Measurements from ENCODE around the gene TMEM87A.

The TMEM87A gene

GRCh38 chr15:42190370-42190769 is 82.9 kb downstream of the TMEM87A start:
- H3K36me3 ChIP-seq (replicated peaks; ENCODE audit: insufficient read depth, low read length): peaks cover 8% of the 10 kb centered on the region; the same call in 1 of the 2 replicates
- H3K9ac ChIP-seq (ENCODE audit: low read length): no peak overlapping the region
- no peaks in the 10 kb centered on the region for H3F3A ChIP-seq (ENCODE audit: insufficient read depth, low read length)
- H2AFZ ChIP-seq (ENCODE audit: low read length): no peak overlapping the region
- no peak for TF ChIP-seq EZH2phosphoT487 (IDR thresholded peaks at IDR 0.05; ENCODE audit: low read length)
- no peak for TF ChIP-seq CTCF (IDR thresholded peaks at IDR 0.05; ENCODE audit: low read length)
- no peak for TF ChIP-seq EZH2 (optimal IDR thresholded peaks at IDR 0.05; ENCODE audit: low read depth, low read length)
- no peak overlapping the region for H3K4me2 ChIP-seq (ENCODE audit: low read depth, low read length)
- H3K9me3 ChIP-seq (replicated peaks; ENCODE audit: insufficient read depth, low read length): no peaks in the 10 kb centered on the region
- H4K20me1 ChIP-seq (ENCODE audit: insufficient read depth, low read length): no peaks in the 10 kb centered on the region
- peaks cover 12% of the 10 kb centered on the region for H3K79me2 ChIP-seq (ENCODE audit: low read length)
- no peak overlapping the region for H3K4me3 ChIP-seq (ENCODE audit: low read length)
- H3K27ac ChIP-seq (ENCODE audit: low read length): no peak overlapping the region
- no peaks in the 10 kb centered on the region for H3K9me2 ChIP-seq (replicated peaks; ENCODE audit: insufficient read depth, low read length)
- H3K4me1 ChIP-seq (ENCODE audit: low read length): no peaks in the 10 kb centered on the region
- H3K27me3 ChIP-seq (replicated peaks; ENCODE audit: insufficient read depth, low read length): no peaks in the 10 kb centered on the region
- no peak for DNase-seq

- no peaks in the 10 kb centered on the region for H4K20me1 ChIP-seq (ENCODE audit: insufficient read depth, low read length)
- no peaks in the 10 kb centered on the region for H3F3A ChIP-seq (ENCODE audit: insufficient read depth, low read length)
- H2AFZ ChIP-seq (ENCODE audit: low read length): no peak overlapping the region
- no peaks in the 10 kb centered on the region for H3K9me3 ChIP-seq (replicated peaks; ENCODE audit: insufficient read depth, low read length)
- TF ChIP-seq CTCF (IDR thresholded peaks at IDR 0.05; ENCODE audit: low read length) (no peak), EZH2phosphoT487 (IDR thresholded peaks at IDR 0.05; ENCODE audit: low read length) (no peak)
- H3K79me2 ChIP-seq (ENCODE audit: low read length): no peaks in the 10 kb centered on the region
- no peak overlapping the region for H3K4me2 ChIP-seq (ENCODE audit: low read depth, low read length)
- no peaks in the 10 kb centered on the region for H3K4me1 ChIP-seq (ENCODE audit: low read length)
- no peak overlapping the region for H3K9ac ChIP-seq (ENCODE audit: low read length)
- H3K27me3 ChIP-seq (replicated peaks; ENCODE audit: insufficient read depth, low read length): no peaks in the 10 kb centered on the region
- no peak for DNase-seq
- H3K4me3 ChIP-seq (ENCODE audit: low read length): no peak overlapping the region
- 0 out of 2 replicates have a peak, but pooled peaks cover 7% of the 10 kb centered on the region for H3K36me3 ChIP-seq (replicated peaks; ENCODE audit: insufficient read depth, low read length)
- H3K9me2 ChIP-seq (replicated peaks; ENCODE audit: insufficient read depth, low read length): no peaks in the 10 kb centered on the region
- no peak overlapping the region for H3K27ac ChIP-seq (ENCODE audit: low read length)
Observed at GRCh38 chr15:42185801-42186200, 87.4 kb downstream of the TMEM87A start.

- no peak overlapping the region for H3K4me2 ChIP-seq (ENCODE audit: low read depth, low read length)
- H3K9me3 ChIP-seq (replicated peaks; ENCODE audit: insufficient read depth, low read length): no peaks in the 10 kb centered on the region
- H3K27ac ChIP-seq (ENCODE audit: low read length): no peak overlapping the region
- TF ChIP-seq CTCF (IDR thresholded peaks at IDR 0.05; ENCODE audit: low read length): no peak
- no peak for DNase-seq
- no peaks in the 10 kb centered on the region for H3K9me2 ChIP-seq (replicated peaks; ENCODE audit: insufficient read depth, low read length)
- no peak overlapping the region for H2AFZ ChIP-seq (ENCODE audit: low read length)
- no peaks in the 10 kb centered on the region for H3K27me3 ChIP-seq (replicated peaks; ENCODE audit: insufficient read depth, low read length)
- no peaks in the 10 kb centered on the region for H3K4me1 ChIP-seq (ENCODE audit: low read length)
- H3F3A ChIP-seq (ENCODE audit: insufficient read depth, low read length): no peaks in the 10 kb centered on the region
- H3K79me2 ChIP-seq (ENCODE audit: low read length): no peaks in the 10 kb centered on the region
- H4K20me1 ChIP-seq (ENCODE audit: insufficient read depth, low read length): no peaks in the 10 kb centered on the region
- H3K9ac ChIP-seq (ENCODE audit: low read length): no peak overlapping the region
- 0 out of 2 replicates have a peak, but pooled peaks cover 7% of the 10 kb centered on the region for H3K36me3 ChIP-seq (replicated peaks; ENCODE audit: insufficient read depth, low read length)
- no peak overlapping the region for H3K4me3 ChIP-seq (ENCODE audit: low read length)
Observed at GRCh38 chr15:42184736-42185135, 88.5 kb downstream of the TMEM87A start.

Data from MM.1S (cell line).